ENCODE results near the gene CAMK4.
"Not testable (repeated sequence)": the region's sequence is repeated elsewhere in the genome, so short reads cannot be mapped to it uniquely, and the experiment has no call there.

The CAMK4 gene

DNA sequence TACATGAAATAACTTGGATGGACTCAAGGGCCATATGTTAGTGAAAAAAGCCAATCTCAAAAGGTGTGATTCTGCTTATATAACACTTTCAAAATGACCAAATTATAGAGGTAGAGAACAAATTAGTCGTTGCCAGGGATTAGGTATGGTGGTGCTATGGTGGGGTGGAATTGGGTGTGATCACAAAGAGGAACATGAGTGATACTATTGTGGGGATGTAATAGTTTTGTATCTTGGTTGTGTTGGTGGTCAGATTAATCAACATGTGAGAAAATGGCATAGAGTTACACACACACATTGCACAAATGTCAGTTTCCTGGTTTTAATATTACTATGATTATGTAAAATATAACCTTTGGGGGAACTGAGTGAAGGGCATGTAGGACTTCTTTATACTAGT is 31.9 kb downstream of the CAMK4 start:
- no peak for TF ChIP-seq CTCF (IDR thresholded peaks at IDR 0.05; ENCODE audit: low read depth, low read length)
- no peak for DNase-seq (ENCODE audit: extremely low read depth, low read depth)

DNA sequence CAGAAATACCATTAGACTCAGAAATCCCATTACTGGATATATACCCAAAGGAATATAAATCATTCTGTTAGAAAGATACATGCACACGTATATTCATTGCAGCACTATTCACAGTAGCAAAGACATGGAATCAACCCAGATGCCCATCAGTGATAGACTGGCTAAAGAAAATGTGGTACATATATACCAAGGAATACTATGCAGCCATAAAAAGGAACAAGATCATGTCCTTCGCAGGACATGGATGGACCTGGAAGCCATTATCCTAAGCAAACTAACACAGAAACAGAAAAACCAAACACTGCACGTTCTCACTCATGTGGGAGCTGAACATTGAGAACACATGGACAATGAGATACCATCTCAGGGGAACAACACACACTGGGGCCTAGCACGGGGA is 33.4 kb downstream of the CAMK4 start:
- DNase-seq (ENCODE audit: extremely low read depth, low read depth) = not testable (repeated sequence)

- DNase-seq (ENCODE audit: extremely low read depth, low read depth) = no peak
- no peak for TF ChIP-seq CTCF (IDR thresholded peaks at IDR 0.05; ENCODE audit: low read depth, low read length)
Observed at GRCh38 chr5:111259636-111260035, 35.5 kb downstream of the CAMK4 start.

GRCh38 chr5:111261610-111262009 is 37.4 kb downstream of the CAMK4 start:
- TF ChIP-seq CTCF (IDR thresholded peaks at IDR 0.05; ENCODE audit: low read depth, low read length) = no peak
- DNase-seq (ENCODE audit: extremely low read depth, low read depth) = no peak

- DNase-seq (ENCODE audit: extremely low read depth, low read depth) = no peak
- TF ChIP-seq CTCF (IDR thresholded peaks at IDR 0.05; ENCODE audit: low read depth, low read length) = no peak
Observed at GRCh38 chr5:111262153-111262552, 38.0 kb downstream of the CAMK4 start.

DNA sequence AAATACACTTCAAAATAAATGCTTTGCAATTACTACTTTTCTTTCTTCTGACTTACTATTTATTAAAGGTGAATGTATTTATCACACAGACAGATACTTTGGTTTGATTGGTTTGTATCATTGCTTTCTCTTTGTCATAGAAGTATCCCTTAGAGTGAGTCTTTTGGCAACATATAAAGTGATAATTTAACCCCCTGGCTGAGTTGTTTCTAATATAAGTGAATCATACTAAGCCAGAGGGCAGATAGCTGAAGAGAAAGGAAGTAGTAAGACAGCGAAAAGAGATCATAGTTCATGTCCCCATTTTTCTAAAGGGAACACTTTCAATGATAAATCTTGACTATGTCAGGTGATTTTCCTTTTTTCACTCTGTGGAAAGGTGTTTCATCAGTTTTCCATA is 38.6 kb downstream of the CAMK4 start:
- no peak for TF ChIP-seq CTCF (IDR thresholded peaks at IDR 0.05; ENCODE audit: low read depth, low read length)
- DNase-seq (ENCODE audit: extremely low read depth, low read depth) = no peak

- TF ChIP-seq CTCF (IDR thresholded peaks at IDR 0.05; ENCODE audit: low read depth, low read length) = no peak
- DNase-seq (ENCODE audit: extremely low read depth, low read depth) = no peak
Observed at GRCh38 chr5:111266491-111266890, 42.3 kb downstream of the CAMK4 start.

- no peak for DNase-seq (ENCODE audit: extremely low read depth, low read depth)
- TF ChIP-seq CTCF (IDR thresholded peaks at IDR 0.05; ENCODE audit: low read depth, low read length) = no peak
Observed at GRCh38 chr5:111268300-111268699, 44.1 kb downstream of the CAMK4 start.

All from AG09319 (cell line).